ENCODE measurements around the gene PPFIA1. TPM values are rescaled to one million over a fixed set of nuclear protein-coding genes. Genes with fewer than 3 reads are reported as not detected.

Gene PPFIA1
- total and polyA plus RNA-seq, 2 of the 13 experiments (the other 11 are each of a cell fraction or from before 2014, with no cell fraction given): 29.9 to 45.2 TPM

GRCh38 chr11:70270104-70270876, at the start of gene PPFIA1 (continued):
- no peak for TF ChIP-seq KDM4B (CRISPR knock-in tag; IDR thresholded peaks at IDR 0.05)
- no peak for TF ChIP-seq WIZ (CRISPR knock-in tag; IDR thresholded peaks at IDR 0.05)
- no peak for TF ChIP-seq MTA3 (CRISPR knock-in tag; IDR thresholded peaks at IDR 0.05)
- no peak for TF ChIP-seq ATF7 (IDR thresholded peaks at IDR 0.05)
- no peak for TF ChIP-seq ATF7 (CRISPR knock-in tag; IDR thresholded peaks at IDR 0.05)
- no peak for TF ChIP-seq ZNF180 (CRISPR knock-in tag; IDR thresholded peaks at IDR 0.05; ENCODE audit: borderline replicate concordance, low read depth)
- TF ChIP-seq, protein P1, sequence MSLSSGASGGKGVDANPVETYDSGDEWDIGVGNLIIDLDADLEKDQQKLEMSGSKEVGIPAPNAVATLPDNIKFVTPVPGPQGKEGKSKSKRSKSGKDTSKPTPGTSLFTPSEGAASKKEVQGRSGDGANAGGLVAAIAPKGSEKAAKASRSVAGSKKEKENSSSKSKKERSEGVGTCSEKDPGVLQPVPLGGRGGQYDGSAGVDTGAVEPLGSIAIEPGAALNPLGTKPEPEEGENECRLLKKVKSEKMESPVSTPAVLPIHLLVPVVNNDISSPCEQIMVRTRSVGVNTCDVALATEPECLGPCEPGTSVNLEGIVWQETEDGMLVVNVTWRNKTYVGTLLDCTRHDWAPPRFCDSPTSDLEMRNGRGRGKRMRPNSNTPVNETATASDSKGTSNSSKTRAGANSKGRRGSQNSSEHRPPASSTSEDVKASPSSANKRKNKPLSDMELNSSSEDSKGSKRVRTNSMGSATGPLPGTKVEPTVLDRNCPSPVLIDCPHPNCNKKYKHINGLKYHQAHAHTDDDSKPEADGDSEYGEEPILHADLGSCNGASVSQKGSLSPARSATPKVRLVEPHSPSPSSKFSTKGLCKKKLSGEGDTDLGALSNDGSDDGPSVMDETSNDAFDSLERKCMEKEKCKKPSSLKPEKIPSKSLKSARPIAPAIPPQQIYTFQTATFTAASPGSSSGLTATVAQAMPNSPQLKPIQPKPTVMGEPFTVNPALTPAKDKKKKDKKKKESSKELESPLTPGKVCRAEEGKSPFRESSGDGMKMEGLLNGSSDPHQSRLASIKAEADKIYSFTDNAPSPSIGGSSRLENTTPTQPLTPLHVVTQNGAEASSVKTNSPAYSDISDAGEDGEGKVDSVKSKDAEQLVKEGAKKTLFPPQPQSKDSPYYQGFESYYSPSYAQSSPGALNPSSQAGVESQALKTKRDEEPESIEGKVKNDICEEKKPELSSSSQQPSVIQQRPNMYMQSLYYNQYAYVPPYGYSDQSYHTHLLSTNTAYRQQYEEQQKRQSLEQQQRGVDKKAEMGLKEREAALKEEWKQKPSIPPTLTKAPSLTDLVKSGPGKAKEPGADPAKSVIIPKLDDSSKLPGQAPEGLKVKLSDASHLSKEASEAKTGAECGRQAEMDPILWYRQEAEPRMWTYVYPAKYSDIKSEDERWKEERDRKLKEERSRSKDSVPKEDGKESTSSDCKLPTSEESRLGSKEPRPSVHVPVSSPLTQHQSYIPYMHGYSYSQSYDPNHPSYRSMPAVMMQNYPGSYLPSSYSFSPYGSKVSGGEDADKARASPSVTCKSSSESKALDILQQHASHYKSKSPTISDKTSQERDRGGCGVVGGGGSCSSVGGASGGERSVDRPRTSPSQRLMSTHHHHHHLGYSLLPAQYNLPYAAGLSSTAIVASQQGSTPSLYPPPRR (CRISPR knock-in tag; IDR thresholded peaks at IDR 0.05; ENCODE audit: borderline replicate concordance): no peak
- no peak for TF ChIP-seq JDP2 (CRISPR knock-in tag; IDR thresholded peaks at IDR 0.05; ENCODE audit: borderline replicate concordance)
- no peak for TF ChIP-seq ZNF556 (CRISPR knock-in tag; IDR thresholded peaks at IDR 0.05; ENCODE audit: borderline replicate concordance)
- TF ChIP-seq RORA (CRISPR knock-in tag; IDR thresholded peaks at IDR 0.05): no peak
- peak; percentile 72 for TF ChIP-seq GABPB1 (CRISPR knock-in tag; IDR thresholded peaks at IDR 0.05)
- TF ChIP-seq ZNF746 (CRISPR knock-in tag; IDR thresholded peaks at IDR 0.05): no peak
- peak; percentile 32; the same call in 1 of the 2 replicates for TF ChIP-seq ARNTL (CRISPR knock-in tag; IDR thresholded peaks at IDR 0.05)
- no peak; the same call in none of the 2 replicates for TF ChIP-seq ERF (CRISPR knock-in tag; IDR thresholded peaks at IDR 0.05)
- TF ChIP-seq ZNF891 (CRISPR knock-in tag; IDR thresholded peaks at IDR 0.05): peak; percentile 62; the same call in 1 of the 2 replicates
- TF ChIP-seq ATF1 (CRISPR knock-in tag; IDR thresholded peaks at IDR 0.05): no peak
- no peak for TF ChIP-seq MZF1 (CRISPR knock-in tag; IDR thresholded peaks at IDR 0.05; ENCODE audit: borderline replicate concordance)
- TF ChIP-seq ZNF121 (CRISPR knock-in tag; IDR thresholded peaks at IDR 0.05): no peak; the same call in 1 of the 2 replicates
- no peak for TF ChIP-seq CC2D1A (CRISPR knock-in tag; IDR thresholded peaks at IDR 0.05)
- peak; percentile 68 for TF ChIP-seq HIVEP1 (CRISPR knock-in tag; IDR thresholded peaks at IDR 0.05)
- peak; percentile 91 for TF ChIP-seq NFYB (CRISPR knock-in tag; IDR thresholded peaks at IDR 0.05)
- TF ChIP-seq THRA (CRISPR knock-in tag; IDR thresholded peaks at IDR 0.05; ENCODE audit: borderline replicate concordance): no peak
- TF ChIP-seq RARA (CRISPR knock-in tag; IDR thresholded peaks at IDR 0.05): no peak
- no peak for TF ChIP-seq TMF1 (CRISPR knock-in tag; IDR thresholded peaks at IDR 0.05; ENCODE audit: low read depth)
- TF ChIP-seq ZBTB7A (CRISPR knock-in tag; IDR thresholded peaks at IDR 0.05): no peak
- TF ChIP-seq EED (CRISPR knock-in tag; IDR thresholded peaks at IDR 0.05): no peak
- no peak for TF ChIP-seq TBX3 (IDR thresholded peaks at IDR 0.05; ENCODE audit: borderline replicate concordance)

Measured in HepG2 (cell line).